Measurements from ENCODE around the gene ABL2.

ABL2 gene

DNA sequence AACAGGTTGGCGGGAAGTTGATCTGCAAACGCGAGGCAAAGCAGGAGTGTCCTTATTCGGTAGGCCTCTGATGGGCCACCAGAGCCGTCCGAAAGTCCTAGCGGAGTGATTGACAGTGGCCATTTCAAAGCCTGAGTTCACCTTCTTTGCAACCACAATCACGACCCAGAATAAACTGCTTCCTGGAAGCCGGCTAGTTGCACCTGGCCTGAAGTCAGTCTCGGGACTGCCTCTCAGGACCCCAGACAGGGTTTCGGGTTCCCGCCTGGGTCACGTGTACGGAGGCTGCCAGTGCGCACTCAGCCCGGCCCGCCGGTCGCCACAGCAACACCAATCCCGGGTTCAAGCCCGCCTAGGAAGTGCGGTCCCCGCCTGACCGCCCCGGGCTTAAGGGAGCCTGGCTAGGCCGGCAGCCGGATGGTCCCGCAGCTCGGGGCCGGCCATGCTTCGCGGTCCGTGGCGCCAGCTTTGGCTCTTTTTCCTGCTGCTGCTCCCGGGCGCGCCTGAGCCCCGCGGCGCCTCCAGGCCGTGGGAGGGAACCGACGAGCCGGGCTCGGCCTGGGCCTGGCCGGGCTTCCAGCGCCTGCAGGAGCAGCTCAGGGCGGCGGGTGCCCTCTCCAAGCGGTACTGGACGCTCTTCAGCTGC, 147.7 kb downstream of the ABL2 start, which contains the start of gene TOR3A:
Gene TOR3A (plus strand): TSS at position 384 of the 646 bp plus-strand sequence. CDS start 59 bp downstream, at position 443.
- TF ChIP-seq TAF1 (IDR thresholded peaks at IDR 0.05; ENCODE audit: low read depth, low read length) (peak; percentile 63; the same call in 1 of the 2 replicates), POLR2AphosphoS5 (IDR thresholded peaks at IDR 0.05; ENCODE audit: low read depth, low read length) (peak; percentile 61; the same call in 1 of the 2 replicates), SPI1 (IDR thresholded peaks at IDR 0.05; ENCODE audit: low read depth, low read length) (0 out of 2 replicates have a peak, but pooled peaks have one; percentile 31), PAX5 (IDR thresholded peaks at IDR 0.05; ENCODE audit: insufficient read depth, low read length, severe bottlenecking) (no peak), POU2F2 (IDR thresholded peaks at IDR 0.05; ENCODE audit: low read depth, low read length) (peak; percentile 43; the same call in 1 of the 2 replicates), POLR2A (IDR thresholded peaks at IDR 0.05; ENCODE audit: low read depth, low read length) (peak; percentile 86)
- DNase-seq (ENCODE audit: insufficient read length, low spot score), result peak; percentile 92
- peak; percentile 94 for FAIRE-seq

DNA sequence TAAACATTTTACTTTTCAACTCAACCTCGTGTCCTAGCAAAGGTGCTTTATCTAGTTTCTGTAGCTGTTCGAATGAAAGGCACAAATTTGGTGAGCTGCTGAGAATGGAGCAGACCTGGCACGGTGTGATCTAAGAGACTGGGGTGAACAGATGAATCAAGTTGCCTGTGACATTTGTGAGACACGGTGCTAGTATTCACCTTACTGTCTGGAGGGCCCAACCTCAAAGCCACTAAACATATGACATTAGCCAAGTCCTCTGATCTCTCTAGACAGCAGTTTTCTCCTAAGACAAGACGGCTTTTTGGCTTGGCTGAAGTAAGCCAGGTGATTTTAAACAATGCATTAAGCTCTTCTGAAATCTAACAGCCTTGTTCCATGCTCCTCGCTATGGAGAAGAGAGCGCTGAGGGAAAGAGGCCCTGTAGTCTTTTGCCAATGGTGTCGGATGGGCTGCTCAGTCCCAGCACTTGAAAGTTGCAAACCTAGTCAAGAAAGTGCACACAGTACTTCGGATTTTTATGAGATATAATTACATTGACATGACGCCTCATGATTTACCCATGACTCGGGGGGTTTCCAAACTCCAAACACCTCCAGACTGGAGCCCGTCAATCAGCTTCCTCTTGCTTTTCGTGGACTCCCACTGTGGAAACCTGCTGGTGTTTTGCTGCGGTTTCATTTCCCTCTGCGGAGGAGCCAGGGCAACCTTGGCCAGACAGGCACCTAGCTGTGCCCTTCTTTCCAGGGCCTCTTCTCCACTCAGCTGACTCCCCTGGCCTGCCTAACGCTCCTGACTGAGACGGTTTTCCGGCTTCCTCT, 148.4 kb downstream of the ABL2 start:
- DNase-seq (ENCODE audit: insufficient read length, low spot score) (no peak), FAIRE-seq (no peak)
- no peak for TF ChIP-seq PAX5 (IDR thresholded peaks at IDR 0.05; ENCODE audit: insufficient read depth, low read length, severe bottlenecking)
- TF ChIP-seq TAF1 (IDR thresholded peaks at IDR 0.05; ENCODE audit: low read depth, low read length), result no peak
- peak; percentile 60; the same call in 1 of the 2 replicates for TF ChIP-seq SPI1 (IDR thresholded peaks at IDR 0.05; ENCODE audit: low read depth, low read length)

DNA sequence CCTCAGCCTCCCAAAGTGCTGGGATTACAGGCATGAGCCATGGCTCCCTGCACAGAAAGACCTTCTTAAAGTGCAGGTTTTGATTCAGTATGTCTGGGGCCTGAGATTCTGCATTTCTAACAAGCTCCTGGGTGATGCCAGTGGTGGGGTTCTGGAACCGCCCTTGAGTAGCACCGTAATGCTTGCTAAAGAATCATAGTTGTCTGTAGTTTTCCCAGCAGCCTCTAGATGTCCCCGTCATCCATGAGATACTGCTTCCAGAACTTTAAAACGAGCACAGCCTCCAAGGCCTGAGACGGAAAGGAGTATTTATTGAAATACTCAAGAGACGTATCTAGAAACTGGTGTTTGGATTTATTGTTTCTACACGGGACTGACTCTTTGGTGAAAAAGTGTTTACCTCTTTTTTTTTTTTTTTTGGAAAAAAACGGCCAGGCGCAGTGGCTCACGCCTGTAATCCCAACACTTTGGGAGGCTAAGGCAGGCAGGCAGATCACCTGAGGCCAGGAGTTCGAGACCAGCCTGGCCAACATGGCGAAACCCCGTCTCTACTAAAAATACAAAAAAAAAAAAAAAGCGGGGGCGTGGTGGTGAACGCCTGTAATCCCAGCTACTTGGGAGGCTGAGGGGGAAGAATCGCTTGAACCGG, 150.2 kb downstream of the ABL2 start:
- no peak for FAIRE-seq
- no peak for DNase-seq (ENCODE audit: insufficient read length, low spot score)
- TF ChIP-seq SPI1 (IDR thresholded peaks at IDR 0.05; ENCODE audit: low read depth, low read length) (no peak), TAF1 (IDR thresholded peaks at IDR 0.05; ENCODE audit: low read depth, low read length) (no peak), PAX5 (IDR thresholded peaks at IDR 0.05; ENCODE audit: insufficient read depth, low read length, severe bottlenecking) (no peak)

DNA sequence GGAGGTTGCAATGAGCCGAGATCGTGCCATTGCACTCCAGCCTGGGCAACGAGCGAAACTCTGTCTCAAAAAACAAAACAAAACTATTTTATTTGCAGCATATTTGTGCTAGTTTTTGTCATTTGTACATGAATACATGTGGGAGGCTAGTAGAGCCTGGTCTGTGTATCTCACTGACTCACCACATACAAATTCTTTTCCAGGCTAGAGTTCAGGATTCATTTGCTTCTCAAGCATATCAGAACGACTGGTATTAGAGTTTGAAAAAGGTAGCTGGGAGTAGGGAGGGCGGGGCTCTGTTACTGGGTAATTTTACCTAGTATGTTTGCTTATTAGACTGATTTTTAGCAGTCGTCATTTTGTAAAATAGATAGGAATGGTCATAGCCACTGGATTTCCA, 152.1 kb downstream of the ABL2 start:
- TF ChIP-seq PAX5 (IDR thresholded peaks at IDR 0.05; ENCODE audit: insufficient read depth, low read length, severe bottlenecking), result no peak
- no peak for TF ChIP-seq SPI1 (IDR thresholded peaks at IDR 0.05; ENCODE audit: low read depth, low read length)
- TF ChIP-seq POLR2A (IDR thresholded peaks at IDR 0.05; ENCODE audit: low read depth, low read length), result no peak
- TF ChIP-seq POU2F2 (IDR thresholded peaks at IDR 0.05; ENCODE audit: low read depth, low read length), result no peak
- TF ChIP-seq TAF1 (IDR thresholded peaks at IDR 0.05; ENCODE audit: low read depth, low read length), result no peak
- TF ChIP-seq POLR2AphosphoS5 (IDR thresholded peaks at IDR 0.05; ENCODE audit: low read depth, low read length), result no peak
- DNase-seq (ENCODE audit: insufficient read length, low spot score) (no peak), FAIRE-seq (no peak)

DNA sequence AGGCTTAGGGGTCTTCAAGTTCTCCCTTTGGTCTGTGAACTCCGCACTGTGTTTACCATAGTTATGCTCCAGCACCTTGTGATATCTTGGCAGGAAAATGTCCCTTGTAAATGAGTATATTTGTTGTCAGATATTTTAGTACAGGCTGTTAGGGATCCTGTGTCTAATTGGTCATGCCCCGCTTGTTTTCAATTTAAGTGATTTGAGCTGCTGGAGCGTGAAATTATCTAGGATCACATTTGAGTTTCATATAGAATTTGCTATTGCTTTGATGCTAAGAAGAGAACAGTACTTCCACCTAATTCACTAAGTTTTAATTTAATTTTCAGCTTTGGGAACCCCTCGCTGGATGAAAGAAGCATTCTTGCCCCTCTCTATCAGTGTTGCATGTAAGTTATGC, 163.0 kb downstream of the ABL2 start:
- no peak for FAIRE-seq
- TF ChIP-seq POU2F2 (IDR thresholded peaks at IDR 0.05; ENCODE audit: low read depth, low read length) (no peak), POLR2A (IDR thresholded peaks at IDR 0.05; ENCODE audit: low read depth, low read length) (no peak), SPI1 (IDR thresholded peaks at IDR 0.05; ENCODE audit: low read depth, low read length) (no peak), TAF1 (IDR thresholded peaks at IDR 0.05; ENCODE audit: low read depth, low read length) (no peak), POLR2AphosphoS5 (IDR thresholded peaks at IDR 0.05; ENCODE audit: low read depth, low read length) (no peak), PAX5 (IDR thresholded peaks at IDR 0.05; ENCODE audit: insufficient read depth, low read length, severe bottlenecking) (no peak)
- DNase-seq (ENCODE audit: insufficient read length, low spot score), result no peak

DNA sequence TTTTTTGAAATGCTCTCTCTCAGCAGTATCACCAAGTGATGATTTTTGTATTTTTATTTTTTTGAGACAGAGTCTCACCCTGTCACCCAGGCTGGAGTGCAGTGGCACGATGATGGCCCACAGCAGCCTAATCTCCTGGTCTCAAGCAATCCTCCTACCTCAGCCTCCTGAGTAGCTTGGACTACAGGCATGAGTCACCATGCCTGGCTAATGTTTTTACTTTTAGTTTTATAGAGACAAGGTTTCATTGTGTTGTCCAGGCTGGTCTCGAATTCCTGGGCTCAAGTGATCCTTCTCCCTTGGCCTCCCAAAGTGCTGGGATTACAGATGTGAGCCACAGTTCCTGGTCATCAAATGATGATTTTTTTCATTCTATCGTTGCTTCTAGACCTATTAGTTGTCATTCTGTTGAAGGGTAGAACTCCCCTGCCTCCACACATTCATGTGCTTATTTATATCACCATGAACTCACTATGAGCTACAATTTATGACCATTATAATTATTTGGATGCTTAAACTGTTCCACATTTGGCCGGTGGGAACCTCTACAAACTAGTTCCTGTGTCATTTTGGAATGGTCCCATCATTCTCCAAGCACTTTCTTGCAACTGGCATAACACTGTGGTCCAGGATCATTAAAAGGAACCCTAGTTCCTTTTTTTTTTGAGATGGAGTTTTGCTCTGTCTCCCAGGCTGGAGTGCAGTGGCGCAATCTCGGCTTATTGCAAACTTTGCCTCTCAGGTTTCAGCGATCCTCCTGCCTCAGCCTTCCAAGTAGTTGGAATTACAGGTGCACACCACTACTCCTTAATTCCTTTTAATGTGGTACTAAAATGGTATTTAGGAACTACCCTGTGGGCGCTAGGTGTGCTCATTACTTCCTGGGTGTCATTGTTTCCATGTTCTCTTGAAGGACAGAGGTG, 167.9 kb downstream of the ABL2 start:
- FAIRE-seq (no peak), DNase-seq (ENCODE audit: insufficient read length, low spot score) (no peak)
- no peak for TF ChIP-seq POLR2A (IDR thresholded peaks at IDR 0.05; ENCODE audit: low read depth, low read length)
- no peak for TF ChIP-seq POLR2AphosphoS5 (IDR thresholded peaks at IDR 0.05; ENCODE audit: low read depth, low read length)
- TF ChIP-seq POU2F2 (IDR thresholded peaks at IDR 0.05; ENCODE audit: low read depth, low read length), result no peak
- TF ChIP-seq SPI1 (IDR thresholded peaks at IDR 0.05; ENCODE audit: low read depth, low read length), result no peak
- TF ChIP-seq PAX5 (IDR thresholded peaks at IDR 0.05; ENCODE audit: insufficient read depth, low read length, severe bottlenecking), result no peak
- no peak for TF ChIP-seq TAF1 (IDR thresholded peaks at IDR 0.05; ENCODE audit: low read depth, low read length)

DNA sequence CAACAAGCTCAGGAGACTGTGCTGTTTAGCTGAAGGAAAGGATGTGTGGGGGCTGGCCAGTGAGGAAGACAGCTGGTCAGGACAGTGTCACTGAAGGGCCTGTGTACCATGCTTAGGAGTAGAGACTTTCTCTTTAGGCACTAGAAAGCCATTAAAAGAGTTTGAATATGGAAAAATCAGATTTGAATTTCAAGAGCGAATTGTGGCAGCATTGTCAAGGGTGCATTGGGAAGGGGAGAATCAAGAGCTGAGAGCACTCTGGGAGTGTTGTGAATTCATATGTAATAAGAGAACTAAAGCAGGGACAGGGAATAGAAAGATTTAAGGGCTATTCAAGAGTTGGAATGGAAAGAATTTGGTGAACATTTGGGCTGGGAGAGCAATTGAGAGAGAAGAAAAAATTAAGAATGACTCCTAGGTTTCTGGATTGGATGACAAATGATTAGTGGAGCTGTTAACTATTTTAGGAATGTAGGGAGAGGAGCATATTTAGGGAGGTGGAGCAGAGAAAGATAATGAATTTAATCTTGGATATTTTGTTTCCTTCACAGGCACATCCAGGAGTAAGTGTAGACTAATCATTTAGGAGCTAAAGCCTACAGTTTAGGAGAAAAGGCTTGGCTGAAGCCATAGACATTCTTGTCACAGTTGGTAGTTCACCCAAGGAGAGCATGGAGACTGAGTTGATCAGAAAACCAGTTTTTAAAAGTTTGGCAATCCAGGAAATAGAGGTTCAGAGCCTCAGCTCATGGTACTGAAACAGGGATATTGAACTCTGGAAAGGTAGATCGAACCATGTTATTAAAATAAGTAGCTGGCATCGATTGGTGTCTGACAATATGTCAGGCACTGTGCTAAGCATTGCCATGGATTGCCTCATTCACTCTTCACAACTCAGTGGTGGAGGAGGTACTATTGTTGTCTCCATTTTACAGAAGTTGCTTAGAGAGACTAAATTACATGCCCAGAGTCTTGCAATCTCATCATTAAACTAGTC, 170.7 kb downstream of the ABL2 start:
- DNase-seq (ENCODE audit: insufficient read length, low spot score), result no peak
- no peak for FAIRE-seq

More for the DNA sequence above, 170.7 kb downstream of the ABL2 start:
- TF ChIP-seq POLR2A (IDR thresholded peaks at IDR 0.05; ENCODE audit: low read depth, low read length) (no peak), PAX5 (IDR thresholded peaks at IDR 0.05; ENCODE audit: insufficient read depth, low read length, severe bottlenecking) (no peak), SPI1 (IDR thresholded peaks at IDR 0.05; ENCODE audit: low read depth, low read length) (no peak), TAF1 (IDR thresholded peaks at IDR 0.05; ENCODE audit: low read depth, low read length) (no peak), POLR2AphosphoS5 (IDR thresholded peaks at IDR 0.05; ENCODE audit: low read depth, low read length) (no peak), POU2F2 (IDR thresholded peaks at IDR 0.05; ENCODE audit: low read depth, low read length) (no peak)

All from GM12891 (cell line).